ENCODE data around the gene KDM4C. TPM values are rescaled to one million over a fixed set of nuclear protein-coding genes. Genes with fewer than 3 reads are reported as not detected.

KDM4C gene
- total and polyA plus RNA-seq, 2 of the 13 experiments (the other 11 are each of a cell fraction or from before 2014, with no cell fraction given), result 19.4 to 23.6 TPM

- TF ChIP-seq ZNF503 (CRISPR knock-in tag; IDR thresholded peaks at IDR 0.05) (no peak), SP140L (CRISPR knock-in tag; IDR thresholded peaks at IDR 0.05; ENCODE audit: borderline replicate concordance) (no peak), ZFX (CRISPR knock-in tag; IDR thresholded peaks at IDR 0.05; ENCODE audit: low read depth) (peak; percentile 34; the same call in 1 of the 2 replicates), ZNF850 (CRISPR knock-in tag; conservative IDR thresholded peaks at IDR 0.05) (no peak), AHDC1 (CRISPR knock-in tag; IDR thresholded peaks at IDR 0.05; ENCODE audit: borderline replicate concordance) (peak; percentile 79), TFDP1 (CRISPR knock-in tag; IDR thresholded peaks at IDR 0.05; ENCODE audit: borderline replicate concordance) (no peak), RXRA (CRISPR knock-in tag; IDR thresholded peaks at IDR 0.05) (peak; percentile 40; the same call in 1 of the 2 replicates), ZMYM4 (CRISPR knock-in tag; IDR thresholded peaks at IDR 0.05) (peak; percentile 84), ARID4A (CRISPR knock-in tag; IDR thresholded peaks at IDR 0.05; ENCODE audit: borderline replicate concordance) (no peak; the same call in 1 of the 2 replicates), UBTF (CRISPR knock-in tag; IDR thresholded peaks at IDR 0.05) (0 out of 2 replicates have a peak, but pooled peaks have one; percentile 19), ASH2L (IDR thresholded peaks at IDR 0.05; ENCODE audit: insufficient read length, low read depth, low read length) (peak; percentile 37), SOX5 (CRISPR knock-in tag; IDR thresholded peaks at IDR 0.05; ENCODE audit: borderline replicate concordance) (peak; percentile 23; the same call in 1 of the 2 replicates)
Measured at GRCh38 chr9:6845128-6845826, 87.5 kb downstream of the KDM4C start (continued).
